HG03460 (cell line): Measurements from ENCODE around the gene EOMES.

Experiments used
- ATAC-seq: cut with Tn5 transposase; IDR thresholded peaks from one replicate; pipeline ENCODE4 v1.9.1; 2021; ENCODE audit not compliant: unreplicated experiment

The EOMES gene

GRCh38 chr3:27681249-27681748 is 40.8 kb downstream of the EOMES start:
- peak; percentile 79 for ATAC-seq

GRCh38 chr3:27680517-27681246 is 41.4 kb downstream of the EOMES start:
- peak; percentile 26 for ATAC-seq

GRCh38 chr3:27679691-27680090 is 42.4 kb downstream of the EOMES start:
- ATAC-seq = no peak

- no peak for ATAC-seq
Measured at GRCh38 chr3:27678234-27678633, 43.9 kb downstream of the EOMES start.

GRCh38 chr3:27677565-27677964 is 44.6 kb downstream of the EOMES start:
- no peak for ATAC-seq

GRCh38 chr3:27675287-27675686 is 46.8 kb downstream of the EOMES start:
- ATAC-seq = no peak

GRCh38 chr3:27673701-27674100 is 48.4 kb downstream of the EOMES start:
- ATAC-seq = no peak

- ATAC-seq = no peak
Measured at GRCh38 chr3:27671101-27671500, 51.0 kb downstream of the EOMES start.

- no peak for ATAC-seq
Measured at GRCh38 chr3:27670619-27671018, 51.5 kb downstream of the EOMES start.

- ATAC-seq = no peak
Measured at GRCh38 chr3:27669591-27669990, 52.5 kb downstream of the EOMES start.

- ATAC-seq = no peak
Measured at GRCh38 chr3:27667751-27668150, 54.4 kb downstream of the EOMES start.

GRCh38 chr3:27666708-27667107 is 55.4 kb downstream of the EOMES start:
- ATAC-seq = no peak

GRCh38 chr3:27666272-27666671 is 55.9 kb downstream of the EOMES start:
- no peak for ATAC-seq
